GM19025 (cell line): ENCODE measurements around the gene SERHL2.
"Not testable (repeated sequence)": the region's sequence is repeated elsewhere in the genome, so short reads cannot be mapped to it uniquely, and the experiment has no call there.

Experiments used
- ATAC-seq: cut with Tn5 transposase; IDR thresholded peaks from one replicate; pipeline ENCODE4 v1.9.1; 2021; ENCODE audit warnings: mild to moderate bottlenecking, low read depth, moderate library complexity; ENCODE audit not compliant: unreplicated experiment

Gene SERHL2

GRCh38 chr22:42533638-42533977 lies 20.1 kb upstream of the SERHL2 start:
- ATAC-seq: no peak

DNA sequence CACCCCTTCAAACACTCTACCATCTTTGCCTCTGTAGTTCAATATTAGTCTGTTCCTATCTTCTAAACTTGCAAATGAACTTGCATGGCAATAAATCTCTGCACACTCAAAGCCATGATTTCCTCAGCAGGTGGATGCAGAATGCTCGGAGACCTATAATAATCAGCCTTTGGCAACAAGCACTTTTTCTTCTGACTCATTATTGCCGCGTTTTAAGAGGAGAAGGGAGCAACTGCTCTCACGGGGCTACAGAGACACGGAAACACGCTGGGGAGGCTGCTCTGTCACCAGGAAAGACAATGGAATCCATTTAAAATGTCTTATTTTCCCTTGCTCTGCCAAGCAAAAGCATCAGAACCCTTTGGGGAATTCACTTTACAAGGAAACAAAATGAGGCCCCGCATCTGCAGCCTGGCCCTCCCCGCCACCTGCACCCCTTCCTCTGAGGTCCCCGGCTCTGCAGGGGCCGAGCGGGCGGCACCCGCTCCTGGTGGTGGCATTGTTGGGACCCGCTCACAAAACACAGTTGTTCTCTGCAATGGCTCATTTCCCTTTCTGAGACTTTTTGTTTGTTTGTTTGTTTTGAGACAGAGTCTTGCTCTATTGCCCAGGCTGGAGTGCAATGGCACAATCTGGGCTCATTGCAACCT lies 18.5 kb upstream of the SERHL2 start:
- not testable (repeated sequence) for ATAC-seq

- ATAC-seq: no peak
Observed at GRCh38 chr22:42536166-42536565, 17.6 kb upstream of the SERHL2 start.

GRCh38 chr22:42536634-42537033 lies 17.1 kb upstream of the SERHL2 start:
- not testable (repeated sequence) for ATAC-seq

DNA sequence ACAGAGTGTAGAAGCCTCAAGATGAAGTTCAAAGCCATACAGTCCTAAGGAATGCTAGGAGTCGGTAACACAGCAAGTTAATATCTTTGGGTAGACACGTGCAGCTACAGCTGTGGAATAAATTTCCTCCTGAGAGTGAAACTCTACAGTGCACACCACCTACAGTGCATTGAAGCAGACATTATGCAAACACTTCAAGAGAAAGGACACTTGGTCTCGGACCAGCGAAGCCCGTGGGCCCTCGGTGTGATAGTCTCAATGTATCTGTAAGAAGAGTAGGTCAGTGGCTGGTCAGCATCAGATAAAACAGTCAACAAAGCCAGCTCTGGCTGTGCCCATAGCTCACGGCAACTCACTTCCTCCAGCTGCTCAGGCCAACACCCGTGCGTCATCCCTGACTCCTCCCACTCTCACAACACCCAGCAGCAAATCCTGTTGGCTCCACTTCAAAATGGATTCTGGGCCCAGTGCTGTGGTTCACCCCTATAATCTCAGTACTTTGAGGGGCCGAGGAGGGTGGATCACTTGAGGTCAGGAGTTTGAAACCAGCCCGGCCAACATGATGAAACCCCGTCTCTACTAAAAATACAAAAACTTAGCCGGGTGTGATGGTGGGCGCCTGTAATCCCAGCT lies 16.4 kb upstream of the SERHL2 start:
- ATAC-seq: not testable (repeated sequence)

DNA sequence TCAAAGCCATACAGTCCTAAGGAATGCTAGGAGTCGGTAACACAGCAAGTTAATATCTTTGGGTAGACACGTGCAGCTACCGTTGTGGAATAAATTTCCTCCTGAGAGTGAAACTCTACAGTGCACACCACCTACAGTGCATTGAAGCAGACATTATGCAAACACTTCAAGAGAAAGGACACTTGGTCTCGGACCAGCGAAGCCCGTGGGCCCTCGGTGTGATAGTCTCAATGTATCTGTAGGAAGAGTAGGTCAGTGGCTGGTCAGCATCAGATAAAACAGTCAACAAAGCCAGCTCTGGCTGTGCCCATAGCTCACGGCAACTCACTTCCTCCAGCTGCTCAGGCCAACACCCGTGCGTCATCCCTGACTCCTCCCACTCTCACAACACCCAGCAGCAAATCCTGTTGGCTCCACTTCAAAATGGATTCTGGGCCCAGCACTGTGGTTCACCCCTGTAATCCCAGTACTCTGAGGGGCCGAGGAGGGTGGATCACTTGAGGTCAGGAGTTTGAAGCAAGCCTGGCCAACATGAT lies 14.5 kb upstream of the SERHL2 start:
- ATAC-seq: peak; percentile 40

DNA sequence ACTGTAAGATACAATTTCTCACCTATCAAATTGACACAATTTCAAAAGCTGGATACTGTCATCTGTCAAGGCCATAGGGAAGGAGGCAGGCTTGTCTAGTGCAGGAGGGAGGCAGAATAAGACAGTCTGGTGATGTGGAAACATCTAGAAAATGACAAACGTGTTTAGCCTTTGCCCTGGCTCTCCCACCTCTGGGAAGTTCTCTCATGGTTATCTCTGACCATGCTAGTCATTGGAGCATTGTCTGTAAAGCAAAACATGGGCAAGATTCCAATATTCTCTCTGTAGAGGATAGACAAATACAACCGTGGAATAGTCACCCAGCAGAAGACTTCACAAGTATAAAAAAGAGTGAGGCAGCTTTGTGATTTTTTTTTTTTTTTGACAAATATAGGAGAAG lies 9.1 kb upstream of the SERHL2 start:
- ATAC-seq: no peak

DNA sequence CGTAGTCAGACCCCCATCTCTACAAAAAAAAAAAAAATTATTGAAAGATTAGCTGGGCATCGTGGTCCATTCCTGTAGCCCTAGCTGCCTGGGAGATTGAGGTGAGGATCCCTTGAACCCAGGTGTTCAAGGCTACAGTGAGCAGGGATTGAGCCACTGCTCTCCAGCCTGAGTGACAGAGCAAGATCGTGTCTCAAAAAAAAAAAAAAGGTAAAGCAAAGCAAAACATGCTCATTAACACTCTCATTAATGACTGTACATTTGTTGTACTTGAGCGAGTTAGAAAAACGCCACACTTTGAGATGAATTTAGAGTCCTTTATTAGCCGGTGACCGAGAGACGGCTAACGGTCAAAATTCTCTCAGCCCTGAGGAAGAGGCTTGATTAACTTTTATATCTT lies 6.2 kb upstream of the SERHL2 start:
- no peak for ATAC-seq

GRCh38 chr22:42548126-42548525 lies 5.6 kb upstream of the SERHL2 start:
- not testable (repeated sequence) for ATAC-seq

DNA sequence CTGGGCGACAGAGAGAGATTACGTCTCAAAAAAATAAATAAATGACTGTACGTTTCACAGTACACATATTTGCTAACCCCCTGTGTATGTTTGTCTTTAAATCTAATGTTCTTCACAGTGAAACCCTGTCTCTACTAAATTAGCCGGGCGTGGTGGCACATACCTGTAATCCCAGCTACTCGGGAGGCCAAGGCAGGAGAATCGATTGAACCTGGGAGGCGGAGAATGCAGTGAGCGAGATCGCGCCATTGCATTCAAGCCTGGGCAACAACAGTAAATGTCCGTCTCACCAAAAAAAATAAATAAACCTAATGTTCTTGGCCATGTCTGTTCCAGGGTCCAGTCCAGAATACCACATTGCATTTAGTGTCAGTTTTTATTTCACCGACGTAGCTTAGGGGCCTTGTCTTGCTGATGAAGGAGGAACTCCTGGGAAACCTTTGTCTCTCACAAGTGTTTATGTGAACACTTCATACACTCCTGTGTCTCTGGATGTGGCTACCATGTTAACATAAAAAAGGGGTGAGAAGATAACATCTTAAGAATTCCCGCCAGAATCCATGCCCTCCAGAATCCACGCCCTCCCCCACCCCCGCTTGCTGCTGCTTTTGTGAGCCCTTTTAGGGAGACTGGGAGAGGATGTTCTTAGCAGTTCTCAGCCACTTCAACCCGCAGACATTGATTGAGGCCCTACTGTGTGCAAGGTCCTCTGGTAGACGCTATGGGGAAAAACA lies 5.0 kb upstream of the SERHL2 start:
- ATAC-seq: no peak

DNA sequence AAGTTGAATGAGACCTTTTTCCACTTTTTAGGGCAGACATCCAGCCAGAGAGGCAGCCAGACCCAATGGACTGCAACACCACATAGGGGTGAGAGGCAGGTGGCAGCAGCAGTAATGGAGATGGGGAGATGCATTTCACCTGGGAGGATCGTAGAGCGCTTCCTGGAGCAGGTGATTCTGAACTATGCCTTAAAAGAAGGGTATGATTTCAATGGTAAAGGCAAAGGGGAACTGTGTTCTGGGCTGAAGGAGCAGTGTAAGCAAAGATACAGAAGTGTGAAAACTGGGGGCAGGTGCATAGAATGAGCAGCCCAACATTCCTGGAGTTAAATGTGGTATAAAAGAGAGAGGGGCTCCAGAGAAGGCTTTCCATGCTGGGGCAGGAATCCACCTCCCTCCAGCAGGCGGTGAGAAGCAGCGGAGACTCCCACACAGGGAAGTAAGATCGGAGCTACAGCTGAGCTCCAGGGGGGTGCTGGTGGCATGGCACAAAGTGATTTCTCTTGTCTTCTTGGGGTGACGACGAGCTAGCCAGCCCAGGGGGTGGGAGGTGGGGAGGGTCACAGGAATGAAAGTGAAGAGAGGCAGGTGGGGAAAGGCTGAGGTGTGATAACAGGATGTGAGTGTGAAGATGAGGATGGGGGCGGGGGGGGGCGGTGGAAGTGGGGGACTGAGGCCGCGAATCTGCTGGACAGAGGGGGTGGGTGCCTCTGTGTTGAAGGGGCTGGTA lies 4.3 kb upstream of the SERHL2 start:
- no peak for ATAC-seq

DNA sequence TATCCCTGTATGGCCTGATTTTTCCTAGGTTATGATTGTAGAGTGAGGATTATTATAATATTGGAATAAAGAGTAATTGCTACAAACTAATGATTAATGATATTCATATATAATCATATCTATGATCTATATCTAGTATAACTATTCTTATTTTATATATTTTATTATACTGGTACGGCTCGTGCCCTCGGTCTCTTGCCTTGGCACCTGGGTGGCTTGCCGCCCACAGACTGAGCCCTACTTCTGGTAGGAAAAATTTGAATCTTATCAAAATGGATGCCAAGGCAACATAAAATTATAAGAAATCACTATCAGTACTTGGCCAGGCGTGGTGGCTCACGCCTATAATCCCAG lies 1.5 kb upstream of the SERHL2 start:
- not testable (repeated sequence) for ATAC-seq

DNA sequence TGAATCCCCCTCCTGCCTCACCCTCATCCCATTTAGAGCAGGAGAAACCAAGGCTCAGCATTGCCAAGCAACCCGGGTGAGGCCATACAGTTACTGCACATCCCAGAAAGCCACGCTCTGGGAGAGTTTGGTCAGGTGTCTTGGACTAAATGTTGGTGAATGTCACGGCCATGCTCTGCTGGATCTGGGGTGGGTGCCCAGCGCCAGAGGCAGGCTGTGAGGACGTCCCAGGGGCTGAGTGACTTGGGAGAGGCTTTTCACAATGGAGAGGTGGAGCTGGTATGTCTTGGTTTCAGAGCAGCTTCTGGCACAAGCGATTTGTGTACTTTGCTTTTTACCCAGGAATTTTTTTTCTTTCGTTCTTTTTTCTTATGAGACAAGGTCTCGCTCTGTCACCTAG lies 6.6 kb downstream of the SERHL2 start:
- no peak for ATAC-seq

GRCh38 chr22:42560781-42561180 lies 7.0 kb downstream of the SERHL2 start:
- ATAC-seq: no peak

- ATAC-seq: no peak
Observed at GRCh38 chr22:42561856-42562255, 8.1 kb downstream of the SERHL2 start.

GRCh38 chr22:42562279-42562678 lies 8.5 kb downstream of the SERHL2 start:
- no peak for ATAC-seq

DNA sequence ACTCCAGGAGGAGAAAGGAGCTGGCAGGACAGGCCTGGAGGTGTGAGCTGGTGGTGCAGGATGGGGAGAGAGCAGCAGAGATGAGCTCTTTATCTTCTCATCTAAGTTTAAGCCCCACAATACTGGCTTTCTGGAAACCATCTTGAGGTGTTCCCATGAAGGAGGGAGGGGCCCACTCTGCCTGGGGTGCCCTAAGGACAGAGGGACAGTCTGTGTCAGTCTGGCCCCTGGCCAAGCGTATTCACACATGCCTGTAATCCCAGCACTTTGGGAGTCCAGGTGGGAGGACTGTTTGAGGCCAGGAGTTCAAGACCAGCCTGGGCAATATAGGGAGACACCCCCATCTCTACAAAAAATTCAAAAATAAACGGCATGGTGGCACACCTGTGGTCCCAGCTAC lies 8.9 kb downstream of the SERHL2 start:
- no peak for ATAC-seq

DNA sequence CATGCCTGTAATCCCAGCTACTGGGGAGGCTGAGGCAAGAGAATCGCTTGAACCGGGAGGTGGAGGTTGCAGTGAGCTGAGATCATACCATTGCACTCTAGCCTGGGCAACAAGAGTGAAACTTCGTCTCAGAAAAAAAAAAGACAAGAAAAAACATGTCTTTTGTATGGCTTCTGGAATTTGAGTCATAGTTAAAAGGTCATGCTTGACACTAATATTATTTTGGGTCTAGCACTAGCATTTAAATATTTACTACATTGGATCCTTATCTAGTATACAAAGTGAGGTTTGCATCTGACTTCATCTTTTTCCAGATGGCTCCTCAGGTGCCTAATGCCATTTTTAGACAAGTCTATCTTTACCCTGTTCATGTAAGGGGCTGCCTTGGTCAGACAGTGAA lies 10.2 kb downstream of the SERHL2 start:
- not testable (repeated sequence) for ATAC-seq

DNA sequence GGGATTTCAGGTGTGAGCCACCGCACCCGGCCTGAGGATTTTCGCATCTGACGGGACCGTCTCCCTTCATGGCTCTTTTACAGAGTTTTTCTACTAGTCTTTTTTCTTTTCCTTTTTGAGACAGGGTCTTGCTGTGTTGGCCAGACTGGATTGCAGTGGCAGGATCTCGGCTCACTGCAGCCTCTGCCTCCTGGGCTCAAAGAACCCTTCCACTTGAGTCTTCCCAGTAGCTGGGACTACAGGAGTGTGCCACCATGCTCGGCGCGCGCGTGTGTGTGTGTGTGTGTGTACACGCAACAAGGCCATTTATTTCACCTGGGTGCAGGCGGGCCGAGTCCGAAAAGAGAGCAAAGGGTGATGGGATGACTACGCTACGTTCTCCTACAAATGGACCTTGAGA lies 10.9 kb downstream of the SERHL2 start:
- no peak for ATAC-seq

DNA sequence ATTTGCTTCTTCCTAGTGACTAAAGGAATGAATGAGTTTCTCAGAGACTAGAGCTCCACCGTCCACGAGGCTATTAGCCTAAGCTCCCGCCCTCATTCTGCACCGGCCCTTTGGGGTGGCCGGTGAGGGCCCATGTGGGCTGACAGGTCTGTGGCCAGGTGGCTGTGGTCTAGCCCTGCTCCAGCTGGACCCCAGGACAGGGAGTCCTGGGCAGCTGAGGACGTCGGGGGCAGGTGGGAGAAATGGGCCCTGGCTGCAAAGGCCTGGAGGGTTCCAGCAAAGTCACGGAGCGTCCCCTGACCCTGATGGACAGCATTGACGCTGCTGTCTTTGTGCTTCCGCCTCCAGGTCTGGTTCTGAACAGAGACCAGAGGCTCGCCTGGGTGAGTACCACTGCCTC lies 12.2 kb downstream of the SERHL2 start:
- ATAC-seq: no peak

GRCh38 chr22:42567950-42568349 lies 14.2 kb downstream of the SERHL2 start:
- ATAC-seq: not testable (repeated sequence)
